Gastrocnemius medialis (tissue), 4 donors: ENCODE results near the gene LUC7L2. TPM values are rescaled to one million over a fixed set of nuclear protein-coding genes. Genes with fewer than 3 reads are reported as not detected.

Experiments
- ATAC-seq, 2 donors: fragments of 150-250 bp; one replicate each; pipeline ENCODE4 v1.9.1; 2016
- DNase-seq, 2 donors: peaks; one replicate each; pipeline ENCODE4 v3.0.0-alpha.2; 2019
- H3K27ac ChIP-seq, 4 donors: fragments of 200-600 bp; sonication (generic); 1 replicate in 1 of 4; 2 replicates in 3 of 4; pipeline ENCODE4 v1.5.1; 2016 to 2018; ENCODE audit warnings: mild to moderate bottlenecking in 2 of 4, moderate library complexity in 1 of 4
- H3K27me3 ChIP-seq, 3 donors: fragments of 200-600 bp; sonication (generic) in 2 of 3; 1 replicate in 1 of 3; 2 replicates in 2 of 3; pipeline versions ENCODE4 v1.5.1 to v1.6.0; 2016 to 2019; ENCODE audit warnings: mild to moderate bottlenecking in 1 of 3, moderate library complexity in 1 of 3
- H3K36me3 ChIP-seq, 2 donors: fragments of 200-600 bp; sonication (generic) in 1 of 2; one replicate each; pipeline ENCODE4 v1.5.1; 2017 to 2018
- H3K4me1 ChIP-seq, 2 donors: fragments of 200-600 bp; sonication (generic) in 1 of 2; one replicate each; pipeline ENCODE4 v1.5.1; 2016 to 2017; ENCODE audit warnings: mild to moderate bottlenecking in 2 of 2
- H3K4me3 ChIP-seq, 4 donors: fragments of 200-600 bp; sonication (generic) in 3 of 4; 1 replicate in 1 of 4; 2 replicates in 3 of 4; pipeline ENCODE4 v1.5.1; 2016 to 2019; ENCODE audit warnings: mild to moderate bottlenecking in 2 of 4
- H3K9me3 ChIP-seq, 3 donors: fragments of 200-600 bp; sonication (generic) in 2 of 3; 1 replicate in 1 of 3; 2 replicates in 2 of 3; pipeline ENCODE4 v1.5.1; 2016 to 2019
- CTCF ChIP-seq, 5 experiments: fragments of 450-650 bp in 3 of 5; fragments of 200-600 bp in 2 of 5; sonication (generic) in 2 of 5; IDR thresholded peaks in 4 of 5; conservative IDR thresholded peaks in 1 of 5; 1 replicate in 4 of 5; 2 replicates in 1 of 5; pipeline ENCODE4 v1.5.1; 2016 to 2019; ENCODE audit warnings: antibody characterized with exemption in 5 of 5, mild to moderate bottlenecking in 3 of 5, moderate library complexity in 3 of 5
- POLR2A ChIP-seq, 2 donors: fragments of 450-650 bp; IDR thresholded peaks; one replicate each; pipeline ENCODE4 v1.6.1; 2017; ENCODE audit warnings: antibody characterized with exemption in 2 of 2, mild to moderate bottlenecking in 2 of 2, moderate library complexity in 2 of 2
- in situ Hi-C, 4 donors: fragments of 200-750 bp; cut with MboI; loops; one replicate each; pipeline versions ENCODE4 v1.15.0 to v1.8.0; 2017; ENCODE audit warnings: low sequenced_read_pairs in 4 of 4
- intact Hi-C: fragments of 100-400 bp; cut with DNase I; formaldehyde crosslinking; loops from one replicate; pipeline ENCODE4 v1.15.1; 2023; ENCODE audit warnings: low total_unique reads
- total RNA-seq, 4 donors: library from RNA; depleted of rRNA; stranded (reverse); fragments of >200 nt; gene quantifications; one replicate each; pipeline versions ENCODE4 v1.1.0 to v1.2.3, GENCODE V29; 2016

The LUC7L2 gene
- total RNA-seq, 4 donors from 2014 or later, result 49.2 to 79.7 (median 54.0) TPM

- H3K27ac ChIP-seq, result no peak overlapping the region
- no peak overlapping the region for H3K4me3 ChIP-seq
- in situ Hi-C loops (no loop called here), intact Hi-C loops (no loop called here)
- H3K4me1 ChIP-seq, result no peaks in the 10 kb centered on the region
- H3K27me3 ChIP-seq, result no peaks in the 10 kb centered on the region
- no peak for DNase-seq
- TF ChIP-seq CTCF (IDR thresholded peaks at IDR 0.05 in 4 of 5, conservative IDR thresholded peaks at IDR 0.05 in 1 of 5) (no peak), POLR2A (IDR thresholded peaks at IDR 0.05) (no peak)
- ATAC-seq, result no peak
- H3K9me3 ChIP-seq, result no peaks in the 10 kb centered on the region
- H3K36me3 ChIP-seq, result peaks cover 0 to 47% of the 10 kb centered on the region in 2 donors
Measured at GRCh38 chr7:139384611-139385010, 24.9 kb downstream of the LUC7L2 start.

GRCh38 chr7:139387594-139387993 is 27.9 kb downstream of the LUC7L2 start:
- TF ChIP-seq CTCF (IDR thresholded peaks at IDR 0.05 in 4 of 5, conservative IDR thresholded peaks at IDR 0.05 in 1 of 5) (no peak), POLR2A (IDR thresholded peaks at IDR 0.05) (no peak)
- Histone ChIP-seq H3K27ac (peak overlapping the region in 1 of 4 donors; percentile 15), H3K27me3 (no peaks in the 10 kb centered on the region), H3K9me3 (no peaks in the 10 kb centered on the region), H3K4me1 (no peaks in the 10 kb centered on the region), H3K4me3 (no peak overlapping the region), H3K36me3 (peaks cover 0 to 44% of the 10 kb centered on the region in 2 donors)
- in situ Hi-C loops, result no loop called here
- intact Hi-C loops, result no loop called here
- DNase-seq (no peak), ATAC-seq (no peak)

- H3K36me3 ChIP-seq, result peaks cover 0 to 38% of the 10 kb centered on the region in 2 donors
- H3K27ac ChIP-seq, result no peak overlapping the region
- TF ChIP-seq CTCF (IDR thresholded peaks at IDR 0.05 in 4 of 5, conservative IDR thresholded peaks at IDR 0.05 in 1 of 5) (no peak), POLR2A (IDR thresholded peaks at IDR 0.05) (no peak)
- no peak for DNase-seq
- H3K4me3 ChIP-seq, result no peak overlapping the region
- intact Hi-C loops, result no loop called here
- no peaks in the 10 kb centered on the region for H3K4me1 ChIP-seq
- H3K9me3 ChIP-seq, result no peaks in the 10 kb centered on the region
- no peak for ATAC-seq
- in situ Hi-C loops, result no loop called here
- no peaks in the 10 kb centered on the region for H3K27me3 ChIP-seq
Measured at GRCh38 chr7:139389091-139389490, 29.4 kb downstream of the LUC7L2 start.

GRCh38 chr7:139389774-139390173 is 30.1 kb downstream of the LUC7L2 start:
- H3K27ac ChIP-seq, result no peak overlapping the region
- intact Hi-C loops (no loop called here), in situ Hi-C loops (no loop called here)
- TF ChIP-seq POLR2A (IDR thresholded peaks at IDR 0.05) (no peak), CTCF (IDR thresholded peaks at IDR 0.05 in 4 of 5, conservative IDR thresholded peaks at IDR 0.05 in 1 of 5) (no peak)
- H3K27me3 ChIP-seq, result no peaks in the 10 kb centered on the region
- DNase-seq, result no peak
- no peak for ATAC-seq
- peaks cover 0 to 37% of the 10 kb centered on the region in 2 donors for H3K36me3 ChIP-seq
- H3K4me3 ChIP-seq, result no peak overlapping the region
- no peaks in the 10 kb centered on the region for H3K9me3 ChIP-seq
- H3K4me1 ChIP-seq, result no peaks in the 10 kb centered on the region

- Histone ChIP-seq H3K27me3 (no peaks in the 10 kb centered on the region), H3K36me3 (peaks cover 0 to 21% of the 10 kb centered on the region in 2 donors), H3K4me3 (no peak overlapping the region), H3K4me1 (no peaks in the 10 kb centered on the region), H3K9me3 (no peaks in the 10 kb centered on the region), H3K27ac (no peak overlapping the region)
- in situ Hi-C loops, result no loop called here
- DNase-seq (no peak), ATAC-seq (no peak)
- no peak for TF ChIP-seq CTCF (IDR thresholded peaks at IDR 0.05 in 4 of 5, conservative IDR thresholded peaks at IDR 0.05 in 1 of 5)
- TF ChIP-seq POLR2A (IDR thresholded peaks at IDR 0.05), result no peak
- intact Hi-C loops, result no loop called here
Measured at GRCh38 chr7:139393621-139394211, 34.0 kb downstream of the LUC7L2 start.
